Retinal pigment epithelial cell (primary cell): Measurements from ENCODE around the gene LOXHD1.

Source experiments
- DNase-seq: peaks from one replicate; pipeline ENCODE4 v3.0.0-alpha.2; 2010; ENCODE audit warnings: low read depth
- H3K4me3 ChIP-seq: 2 replicates; pipeline ENCODE4 v1.5.1; 2011; ENCODE audit warnings: mild to moderate bottlenecking, low read length, control low read depth, moderate library complexity
- TF ChIP-seq, protein P1 (sequence below): conservative IDR thresholded peaks from 2 replicates; pipeline ENCODE4 v1.5.1; 2011; ENCODE audit warnings: low read depth, low read length, control low read depth, inconsistent platforms

The LOXHD1 gene

GRCh38 chr18:46573156-46573555 lies 83.9 kb downstream of the LOXHD1 start:
- H3K4me3 ChIP-seq, result no peak overlapping the region
- TF ChIP-seq, protein P1, sequence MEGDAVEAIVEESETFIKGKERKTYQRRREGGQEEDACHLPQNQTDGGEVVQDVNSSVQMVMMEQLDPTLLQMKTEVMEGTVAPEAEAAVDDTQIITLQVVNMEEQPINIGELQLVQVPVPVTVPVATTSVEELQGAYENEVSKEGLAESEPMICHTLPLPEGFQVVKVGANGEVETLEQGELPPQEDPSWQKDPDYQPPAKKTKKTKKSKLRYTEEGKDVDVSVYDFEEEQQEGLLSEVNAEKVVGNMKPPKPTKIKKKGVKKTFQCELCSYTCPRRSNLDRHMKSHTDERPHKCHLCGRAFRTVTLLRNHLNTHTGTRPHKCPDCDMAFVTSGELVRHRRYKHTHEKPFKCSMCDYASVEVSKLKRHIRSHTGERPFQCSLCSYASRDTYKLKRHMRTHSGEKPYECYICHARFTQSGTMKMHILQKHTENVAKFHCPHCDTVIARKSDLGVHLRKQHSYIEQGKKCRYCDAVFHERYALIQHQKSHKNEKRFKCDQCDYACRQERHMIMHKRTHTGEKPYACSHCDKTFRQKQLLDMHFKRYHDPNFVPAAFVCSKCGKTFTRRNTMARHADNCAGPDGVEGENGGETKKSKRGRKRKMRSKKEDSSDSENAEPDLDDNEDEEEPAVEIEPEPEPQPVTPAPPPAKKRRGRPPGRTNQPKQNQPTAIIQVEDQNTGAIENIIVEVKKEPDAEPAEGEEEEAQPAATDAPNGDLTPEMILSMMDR, result no peak
- DNase-seq, result no peak

- H3K4me3 ChIP-seq, result no peak overlapping the region
- TF ChIP-seq, protein P1, result no peak
- DNase-seq, result no peak
These were observed 85.3 kb downstream of the LOXHD1 start for GRCh38 chr18:46571756-46572155.

GRCh38 chr18:46570666-46571065 lies 86.4 kb downstream of the LOXHD1 start:
- no peak for DNase-seq
- TF ChIP-seq, protein P1, result no peak
- H3K4me3 ChIP-seq, result no peak overlapping the region

DNA sequence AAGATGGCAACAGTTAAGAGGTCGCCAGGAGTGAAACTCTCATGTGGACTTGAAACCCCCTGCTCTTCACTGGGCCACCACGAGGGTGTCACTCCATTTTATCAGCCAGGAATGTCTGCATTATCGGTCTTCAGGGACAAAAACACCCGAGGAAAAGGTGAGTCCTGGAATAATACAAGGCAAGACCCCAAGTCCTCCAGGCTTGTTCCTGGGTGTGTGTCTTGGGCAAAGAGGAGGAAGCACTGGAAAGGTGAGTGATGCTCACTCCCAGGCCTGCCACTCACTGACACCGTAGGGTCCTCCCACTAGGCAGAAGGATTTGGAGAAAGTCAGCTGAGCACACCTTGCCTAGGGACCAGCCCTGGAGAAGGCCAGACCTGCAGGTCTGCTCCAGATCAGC lies 86.9 kb downstream of the LOXHD1 start:
- no peak for DNase-seq
- no peak overlapping the region for H3K4me3 ChIP-seq
- TF ChIP-seq, protein P1, result no peak

- TF ChIP-seq, protein P1, result no peak
- no peak overlapping the region for H3K4me3 ChIP-seq
- DNase-seq, result no peak
These were observed 87.8 kb downstream of the LOXHD1 start for GRCh38 chr18:46569211-46569610.

- no peak overlapping the region for H3K4me3 ChIP-seq
- TF ChIP-seq, protein P1, result no peak
- DNase-seq, result no peak
These were observed 89.8 kb downstream of the LOXHD1 start for GRCh38 chr18:46567196-46567595.

DNA sequence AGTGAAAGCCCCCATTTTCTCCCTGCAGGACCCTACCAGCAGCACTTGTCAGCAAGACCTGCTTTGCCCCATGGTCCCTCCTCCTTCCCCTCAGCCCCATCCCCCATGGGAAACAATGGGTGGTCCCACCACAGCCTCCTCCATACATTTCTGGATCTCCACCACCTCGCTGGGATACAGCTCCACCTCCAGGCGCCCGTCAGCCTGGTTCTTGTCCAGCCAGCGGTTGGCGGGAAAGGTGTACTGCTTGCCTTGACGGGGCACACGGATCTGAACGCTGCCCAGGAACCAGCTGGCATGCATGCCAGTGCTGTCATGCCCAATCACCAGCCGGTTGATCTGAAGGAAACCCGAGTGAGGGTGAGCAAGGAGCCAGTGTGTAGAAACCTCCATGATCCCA lies 90.9 kb downstream of the LOXHD1 start:
- no peak overlapping the region for H3K4me3 ChIP-seq
- DNase-seq, result no peak
- TF ChIP-seq, protein P1, result no peak
